Colonic mucosa (tissue), 4 donors: Measurements from ENCODE around the gene C1orf226. TPM values are rescaled to one million over a fixed set of nuclear protein-coding genes. Genes with fewer than 3 reads are reported as not detected.

Experiments
- DNase-seq: peaks from one replicate; pipeline ENCODE4 v3.0.0-alpha.2; 2020
- H3K27ac ChIP-seq: fragments of 200-600 bp; one replicate; pipeline ENCODE4 v1.8.0; 2021
- H3K27me3 ChIP-seq: fragments of 200-600 bp; one replicate; pipeline ENCODE4 v1.8.0; 2021
- H3K36me3 ChIP-seq: fragments of 200-600 bp; one replicate; pipeline ENCODE4 v1.8.0; 2021
- H3K4me1 ChIP-seq: fragments of 200-600 bp; one replicate; pipeline ENCODE4 v1.8.0; 2021; ENCODE audit warnings: mild to moderate bottlenecking
- H3K4me3 ChIP-seq: fragments of 200-600 bp; one replicate; pipeline ENCODE4 v1.8.0; 2021
- H3K9ac ChIP-seq, 2 donors: one replicate each; pipeline ENCODE4 v1.7.0; 2013; ENCODE audit warnings: control low read depth in 2 of 2, low read depth in 2 of 2, low read length in 2 of 2
- H3K9me3 ChIP-seq: fragments of 200-600 bp; one replicate; pipeline ENCODE4 v1.8.0; 2021
- CTCF ChIP-seq: fragments of 200-600 bp; IDR thresholded peaks from one replicate; pipeline ENCODE4 v1.8.0; 2022; ENCODE audit warnings: antibody characterized with exemption, mild to moderate bottlenecking
- intact Hi-C: fragments of 100-400 bp; cut with DNase I; formaldehyde crosslinking; loops from one replicate; pipeline ENCODE4 v1.14.1; 2022
- total RNA-seq, 2 donors: library from RNA; stranded (reverse); fragmentation: NEBNext Ultra II Directional in 1 of 2; extraction: Animal tissue kit (Norgen Biotek cat#: 25700) in 1 of 2; gene quantifications; one replicate each; pipeline ENCODE4 v1.2.1, GENCODE V29; 2021
- donor health status: healthy.
- donor health status: DM: no; HTN: no; CAD: no.
- donor health status: DM: no; HTN: no; CAD: no.

C1orf226 gene
- 10 to 100 TPM; 26.9 to 54.0 TPM for total RNA-seq

GRCh38 chr1:162381383-162381782, at the start of gene C1orf226:
TSS of gene C1orf226 (plus strand) at chr1:162381728. CDS start at chr1:162381902, 174 bp downstream.
- TF ChIP-seq CTCF: no peak
- H3K36me3 ChIP-seq: no peaks in the 10 kb centered on the region
- no peaks in the 10 kb centered on the region for H3K9me3 ChIP-seq
- no peaks in the 10 kb centered on the region for H3K4me1 ChIP-seq
- H3K27me3 ChIP-seq: no peaks in the 10 kb centered on the region
- peak within 1 kb of the TSS; percentile 94 for H3K27ac ChIP-seq
- H3K9ac ChIP-seq: peak within 1 kb of the TSS in 1 of 2 donors; percentile 70
- H3K4me3 ChIP-seq: no peak within 1 kb of the TSS
- intact Hi-C loops: loop anchor here (10.0 kb wide), 1 partner anchor 97 kb away; no protein-coding TSS in a partner anchor
- DNase-seq: peak; percentile 77

- no peak for TF ChIP-seq CTCF
- no peak overlapping the region for H3K27ac ChIP-seq
- H3K4me1 ChIP-seq: no peaks in the 10 kb centered on the region
- no peaks in the 10 kb centered on the region for H3K27me3 ChIP-seq
- intact Hi-C loops: no loop called here
- no peak overlapping the region for H3K9ac ChIP-seq
- H3K4me3 ChIP-seq: no peak overlapping the region
- DNase-seq: no peak
- H3K9me3 ChIP-seq: no peaks in the 10 kb centered on the region
- no peaks in the 10 kb centered on the region for H3K36me3 ChIP-seq
Measured at GRCh38 chr1:162333991-162334390, 47.5 kb upstream of the C1orf226 start.

- Histone ChIP-seq H3K4me1 (no peaks in the 10 kb centered on the region), H3K27me3 (no peaks in the 10 kb centered on the region), H3K9me3 (no peaks in the 10 kb centered on the region), H3K36me3 (no peaks in the 10 kb centered on the region), H3K27ac (no peak overlapping the region), H3K4me3 (no peak overlapping the region), H3K9ac (no peak overlapping the region)
- DNase-seq: no peak
- TF ChIP-seq CTCF: no peak
- intact Hi-C loops: no loop called here
Measured at GRCh38 chr1:162335126-162335525, 46.4 kb upstream of the C1orf226 start.

GRCh38 chr1:162336621-162337285, 44.8 kb upstream of the C1orf226 start:
- no peak for TF ChIP-seq CTCF
- no peak for DNase-seq
- Histone ChIP-seq H3K4me1 (no peaks in the 10 kb centered on the region), H3K36me3 (no peaks in the 10 kb centered on the region), H3K4me3 (no peak overlapping the region), H3K27me3 (no peaks in the 10 kb centered on the region), H3K27ac (no peak overlapping the region), H3K9me3 (no peaks in the 10 kb centered on the region), H3K9ac (no peak overlapping the region)
- intact Hi-C loops: no loop called here

- H3K4me1 ChIP-seq: no peaks in the 10 kb centered on the region
- no peaks in the 10 kb centered on the region for H3K27me3 ChIP-seq
- no peak for TF ChIP-seq CTCF
- no peak overlapping the region for H3K9ac ChIP-seq
- no peak overlapping the region for H3K27ac ChIP-seq
- H3K36me3 ChIP-seq: no peaks in the 10 kb centered on the region
- no peak overlapping the region for H3K4me3 ChIP-seq
- no peak for DNase-seq
- H3K9me3 ChIP-seq: no peaks in the 10 kb centered on the region
- intact Hi-C loops: no loop called here
Measured at GRCh38 chr1:162342452-162342983, 39.0 kb upstream of the C1orf226 start.
